Keratinocyte (primary cell): ENCODE results near the gene CCL18.

Source experiments
- EZH2 ChIP-seq: IDR thresholded peaks from one replicate; pipeline ENCODE4 v1.6.1; 2012; ENCODE audit warnings: inconsistent platforms, mild to moderate bottlenecking, low read length, moderate library complexity
- TF ChIP-seq, protein P1 (sequence below), 3 experiments: IDR thresholded peaks in 1 of 3; conservative IDR thresholded peaks in 1 of 3; optimal IDR thresholded peaks in 1 of 3; 2 replicates in 2 of 3; 3 replicates in 1 of 3; pipeline versions ENCODE3 to v1.5.1; 2011; ENCODE audit warnings: low read length in 3 of 3, mild to moderate bottlenecking in 3 of 3, moderate library complexity in 2 of 3, control low read depth in 1 of 3, inconsistent platforms in 1 of 3; ENCODE audit not compliant: insufficient read depth in 2 of 3; ENCODE audit errors: extremely low read depth in 1 of 3

- TF ChIP-seq, protein P1, sequence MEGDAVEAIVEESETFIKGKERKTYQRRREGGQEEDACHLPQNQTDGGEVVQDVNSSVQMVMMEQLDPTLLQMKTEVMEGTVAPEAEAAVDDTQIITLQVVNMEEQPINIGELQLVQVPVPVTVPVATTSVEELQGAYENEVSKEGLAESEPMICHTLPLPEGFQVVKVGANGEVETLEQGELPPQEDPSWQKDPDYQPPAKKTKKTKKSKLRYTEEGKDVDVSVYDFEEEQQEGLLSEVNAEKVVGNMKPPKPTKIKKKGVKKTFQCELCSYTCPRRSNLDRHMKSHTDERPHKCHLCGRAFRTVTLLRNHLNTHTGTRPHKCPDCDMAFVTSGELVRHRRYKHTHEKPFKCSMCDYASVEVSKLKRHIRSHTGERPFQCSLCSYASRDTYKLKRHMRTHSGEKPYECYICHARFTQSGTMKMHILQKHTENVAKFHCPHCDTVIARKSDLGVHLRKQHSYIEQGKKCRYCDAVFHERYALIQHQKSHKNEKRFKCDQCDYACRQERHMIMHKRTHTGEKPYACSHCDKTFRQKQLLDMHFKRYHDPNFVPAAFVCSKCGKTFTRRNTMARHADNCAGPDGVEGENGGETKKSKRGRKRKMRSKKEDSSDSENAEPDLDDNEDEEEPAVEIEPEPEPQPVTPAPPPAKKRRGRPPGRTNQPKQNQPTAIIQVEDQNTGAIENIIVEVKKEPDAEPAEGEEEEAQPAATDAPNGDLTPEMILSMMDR (optimal IDR thresholded peaks at IDR 0.05 in 1 of 3, IDR thresholded peaks at IDR 0.05 in 1 of 3, conservative IDR thresholded peaks at IDR 0.05 in 1 of 3; ENCODE audit: extremely low read depth in 1 of 3, insufficient read depth in 2 of 3, low read length in 3 of 3): no peak
- TF ChIP-seq EZH2: no peak
Observed at GRCh38 chr17:36089888-36090836, 26.1 kb downstream of the CCL18 start, which contains the start of gene CCL3.
